H9 (cell line): ENCODE results near the gene SLC14A1. TPM values are rescaled to one million over a fixed set of nuclear protein-coding genes. Genes with fewer than 3 reads are reported as not detected.

Experiments
- DNase-seq: peaks from one replicate; pipeline ENCODE4 v3.0.0-alpha.2; 2017
- H2AFZ ChIP-seq: one replicate; pipeline ENCODE4 v1.6.1; 2013; ENCODE audit warnings: mild to moderate bottlenecking, low read length, control low read depth, moderate library complexity
- H2AK5ac ChIP-seq: 2 replicates; pipeline ENCODE4 v1.6.1; 2013; ENCODE audit warnings: low read length, control low read depth, mixed read lengths; ENCODE audit not compliant: insufficient read length
- H2BK120ac ChIP-seq: one replicate; pipeline ENCODE4 v1.6.1; 2013; ENCODE audit warnings: low read depth, mild to moderate bottlenecking, low read length, control low read depth, inconsistent platforms; ENCODE audit not compliant: poor library complexity, severe bottlenecking
- H2BK12ac ChIP-seq: 2 replicates; pipeline ENCODE4 v1.6.1; 2013; ENCODE audit warnings: low read length, control low read depth, mixed read lengths, low read depth; ENCODE audit not compliant: insufficient read length
- H2BK15ac ChIP-seq: 2 replicates; pipeline ENCODE4 v1.6.1; 2013; ENCODE audit warnings: low read depth, low read length, control low read depth
- H2BK20ac ChIP-seq: one replicate; pipeline ENCODE4 v1.6.1; 2013; ENCODE audit warnings: low read depth, mild to moderate bottlenecking, low read length, control low read depth, inconsistent platforms; ENCODE audit not compliant: poor library complexity, severe bottlenecking
- H2BK5ac ChIP-seq: 2 replicates; pipeline ENCODE4 v1.6.1; 2013; ENCODE audit warnings: low read length, control low read depth, mixed read lengths; ENCODE audit not compliant: insufficient read length
- H3K14ac ChIP-seq: 2 replicates; pipeline ENCODE4 v1.6.1; 2013; ENCODE audit warnings: low read length, control low read depth; ENCODE audit not compliant: insufficient read depth
- H3K18ac ChIP-seq: 2 replicates; pipeline ENCODE4 v1.6.1; 2013; ENCODE audit warnings: low read depth, mild to moderate bottlenecking, mixed read lengths, low read length, control low read depth; ENCODE audit not compliant: insufficient read length
- H3K23ac ChIP-seq: 2 replicates; pipeline ENCODE4 v1.6.1; 2013; ENCODE audit warnings: low read length, control low read depth, mixed read lengths, low read depth; ENCODE audit not compliant: insufficient read length
- H3K23me2 ChIP-seq: 2 replicates; pipeline ENCODE4 v1.6.1; 2013; ENCODE audit warnings: low read depth, mild to moderate bottlenecking, mixed read lengths, low read length, control low read depth; ENCODE audit not compliant: insufficient read length, poor library complexity, severe bottlenecking
- H3K27ac ChIP-seq: 2 replicates; pipeline ENCODE4 v1.5.1; 2013; ENCODE audit warnings: low read length, control low read depth, mixed read lengths, low read depth; ENCODE audit not compliant: insufficient read length
- H3K27me3 ChIP-seq: 2 replicates; pipeline ENCODE4 v1.6.1; 2013; ENCODE audit warnings: low read length, control low read depth, inconsistent platforms; ENCODE audit not compliant: insufficient read depth
- H3K4ac ChIP-seq: 2 replicates; pipeline ENCODE4 v1.6.1; 2013; ENCODE audit warnings: low read depth, mild to moderate bottlenecking, control low read depth, inconsistent platforms, low read length, moderate library complexity
- H3K4me1 ChIP-seq: 2 replicates; pipeline ENCODE4 v1.6.1; 2013; ENCODE audit warnings: low read length, control low read depth, inconsistent platforms; ENCODE audit not compliant: insufficient read depth
- H3K4me2 ChIP-seq: 2 replicates; pipeline ENCODE4 v1.6.1; 2013; ENCODE audit warnings: low read length, control low read depth, mixed read lengths; ENCODE audit not compliant: insufficient read length, insufficient read depth
- H3K56ac ChIP-seq: 2 replicates; pipeline ENCODE4 v1.6.1; 2013; ENCODE audit warnings: low read depth, mild to moderate bottlenecking, mixed read lengths, low read length, control low read depth; ENCODE audit not compliant: insufficient read length
- H3K79me1 ChIP-seq: 2 replicates; pipeline ENCODE4 v1.6.1; 2013; ENCODE audit warnings: low read depth, mild to moderate bottlenecking, moderate library complexity, low read length, control low read depth, inconsistent platforms; ENCODE audit not compliant: insufficient read depth, poor library complexity, severe bottlenecking
- H3K79me2 ChIP-seq: 2 replicates; pipeline ENCODE4 v1.6.1; 2013; ENCODE audit warnings: low read length, control low read depth, inconsistent platforms; ENCODE audit not compliant: insufficient read depth
- H3K9ac ChIP-seq: 2 replicates; pipeline ENCODE4 v1.6.1; 2013; ENCODE audit warnings: low read length, control low read depth, mixed read lengths; ENCODE audit not compliant: insufficient read length; ENCODE audit errors: extremely low read depth
- H3K9me3 ChIP-seq: one replicate; pipeline ENCODE4 v1.6.1; 2013; ENCODE audit warnings: low read depth, low read length, inconsistent platforms; ENCODE audit not compliant: control insufficient read depth
- H3T11ph ChIP-seq: one replicate; pipeline ENCODE4 v1.6.1; 2013; ENCODE audit warnings: mild to moderate bottlenecking, low read length, control low read depth, inconsistent platforms
- H4K20me1 ChIP-seq: one replicate; pipeline ENCODE4 v1.6.1; 2013; ENCODE audit not compliant: control insufficient read depth, insufficient read length, insufficient read depth
- H4K5ac ChIP-seq: 2 replicates; pipeline ENCODE4 v1.6.1; 2013; ENCODE audit warnings: low read depth, mild to moderate bottlenecking, mixed read lengths, low read length, control low read depth; ENCODE audit not compliant: insufficient read length
- H4K8ac ChIP-seq: replicated peaks from 2 replicates; pipeline ENCODE4 v1.6.1; 2013; ENCODE audit warnings: low read length, control low read depth, mixed read lengths, low read depth; ENCODE audit not compliant: insufficient read length
- H4K91ac ChIP-seq: 2 replicates; pipeline ENCODE4 v1.6.1; 2013; ENCODE audit warnings: low read depth, mild to moderate bottlenecking, moderate library complexity, mixed read lengths, low read length, control low read depth; ENCODE audit not compliant: insufficient read length
- H3K27ac Mint-ChIP-seq, 3 experiments: 2 replicates in 2 of 3; 3 replicates in 1 of 3; pipeline ENCODE4 v1.8.0; 2020 to 2021; ENCODE audit warnings: mixed read lengths in 3 of 3, mild to moderate bottlenecking in 1 of 3, moderate library complexity in 1 of 3
- H3K27me3 Mint-ChIP-seq: 2 replicates; pipeline ENCODE4 v1.8.0; 2021; ENCODE audit warnings: low read depth, mild to moderate bottlenecking, moderate library complexity, mixed read lengths
- H3K36me3 Mint-ChIP-seq, 3 experiments: 2 replicates in 2 of 3; 3 replicates in 1 of 3; pipeline ENCODE4 v1.8.0; 2020 to 2021; ENCODE audit warnings: low read depth in 3 of 3, mixed read lengths in 3 of 3; ENCODE audit not compliant: insufficient read depth in 1 of 3
- H3K4me1 Mint-ChIP-seq, 2 experiments: 2 replicates each; pipeline ENCODE4 v1.8.0; 2020; ENCODE audit warnings: mixed read lengths in 2 of 2
- H3K4me3 Mint-ChIP-seq, 2 experiments: 2 replicates in 1 of 2; 3 replicates in 1 of 2; pipeline ENCODE4 v1.8.0; 2020 to 2021; ENCODE audit warnings: mild to moderate bottlenecking in 2 of 2, mixed read lengths in 2 of 2, moderate library complexity in 1 of 2
- H3K9me3 Mint-ChIP-seq, 2 experiments: 2 replicates in 1 of 2; 3 replicates in 1 of 2; pipeline ENCODE4 v1.8.0; 2020; ENCODE audit warnings: mild to moderate bottlenecking in 2 of 2, mixed read lengths in 2 of 2, moderate library complexity in 1 of 2
- WGBS: extraction: QIAGEN DNeasy Blood & Tissue Kit; methylation state at CpG from one replicate; pipeline ENCODE4 v1.1.7; 2013; ENCODE audit warnings: missing lambda C conversion rate, low lambda C conversion rate, mixed read lengths; ENCODE audit not compliant: insufficient read length; ENCODE audit errors: extremely low coverage; 5-methylcytosine and 5-hydroxymethylcytosine counted together
- total RNA-seq: library from RNA; stranded (reverse); gene quantifications from 2 replicates; pipeline ENCODE4 v1.2.1, GENCODE V29; 2021
- TF ChIP-seq, protein P1 (sequence below): fragments of 200-600 bp; sonication (generic); conservative IDR thresholded peaks from 3 replicates; pipeline ENCODE4 v1.8.0; 2021; ENCODE audit warnings: antibody characterized with exemption, mild to moderate bottlenecking

Gene SLC14A1
- total RNA-seq, 1 experiment from 2014 or later = not detected

- Mint-ChIP-seq H3K4me1 (peaks cover 13 to 20% of the 10 kb centered on the region in 2 experiments), H3K9me3 (peaks cover 0 to 4% of the 10 kb centered on the region in 2 experiments; a peak in 2 of 5 replicates), H3K36me3 (peaks cover 0 to under 1% (median 0%) of the 10 kb centered on the region in 3 experiments; a peak in 3 of 7 replicates), H3K27me3 (no peaks in the 10 kb centered on the region; the same call in none of the 2 replicates), H3K27ac (no peak overlapping the region), H3K4me3 (no peak overlapping the region)
- Histone ChIP-seq H3K56ac (no peak overlapping the region), H4K8ac (no peak overlapping the region), H3K18ac (no peak overlapping the region), H2BK15ac (no peak overlapping the region), H3K9ac (no peak overlapping the region), H3K9me3 (no peaks in the 10 kb centered on the region), H3K4ac (no peak overlapping the region), H3K79me2 (no peaks in the 10 kb centered on the region), H3K23ac (no peak overlapping the region), H3T11ph (no peak overlapping the region), H4K20me1 (no peaks in the 10 kb centered on the region), H3K23me2 (no peaks in the 10 kb centered on the region), H2AK5ac (no peak overlapping the region), H4K91ac (no peak overlapping the region), H2BK120ac (no peak overlapping the region), H3K79me1 (no peaks in the 10 kb centered on the region), H3K14ac (no peak overlapping the region), H3K4me1 (peaks cover 6% of the 10 kb centered on the region; the same call in 1 of the 2 replicates), H2BK5ac (no peak overlapping the region), H3K27ac (no peak overlapping the region), H2BK12ac (no peak overlapping the region), H3K27me3 (no peaks in the 10 kb centered on the region), H3K4me2 (no peak overlapping the region), H4K5ac (no peak overlapping the region), H2BK20ac (no peak overlapping the region), H2AFZ (no peak overlapping the region)
- TF ChIP-seq, protein P1, sequence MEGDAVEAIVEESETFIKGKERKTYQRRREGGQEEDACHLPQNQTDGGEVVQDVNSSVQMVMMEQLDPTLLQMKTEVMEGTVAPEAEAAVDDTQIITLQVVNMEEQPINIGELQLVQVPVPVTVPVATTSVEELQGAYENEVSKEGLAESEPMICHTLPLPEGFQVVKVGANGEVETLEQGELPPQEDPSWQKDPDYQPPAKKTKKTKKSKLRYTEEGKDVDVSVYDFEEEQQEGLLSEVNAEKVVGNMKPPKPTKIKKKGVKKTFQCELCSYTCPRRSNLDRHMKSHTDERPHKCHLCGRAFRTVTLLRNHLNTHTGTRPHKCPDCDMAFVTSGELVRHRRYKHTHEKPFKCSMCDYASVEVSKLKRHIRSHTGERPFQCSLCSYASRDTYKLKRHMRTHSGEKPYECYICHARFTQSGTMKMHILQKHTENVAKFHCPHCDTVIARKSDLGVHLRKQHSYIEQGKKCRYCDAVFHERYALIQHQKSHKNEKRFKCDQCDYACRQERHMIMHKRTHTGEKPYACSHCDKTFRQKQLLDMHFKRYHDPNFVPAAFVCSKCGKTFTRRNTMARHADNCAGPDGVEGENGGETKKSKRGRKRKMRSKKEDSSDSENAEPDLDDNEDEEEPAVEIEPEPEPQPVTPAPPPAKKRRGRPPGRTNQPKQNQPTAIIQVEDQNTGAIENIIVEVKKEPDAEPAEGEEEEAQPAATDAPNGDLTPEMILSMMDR = no peak
- no peak for DNase-seq
- no CpG with 5 or more reads among the region's 1 CpG for WGBS
Measured at GRCh38 chr18:45787346-45787745, 63.4 kb downstream of the SLC14A1 start.
